Endodermal cell (in vitro differentiated cells): Measurements from ENCODE around the gene SYTL5. TPM values are rescaled to one million over a fixed set of nuclear protein-coding genes. Genes with fewer than 3 reads are reported as not detected.

ENCODE experiments used
- DNase-seq: peaks from one replicate; pipeline ENCODE4 v3.0.0-alpha.2; 2017
- H3K27ac ChIP-seq: 2 replicates; pipeline ENCODE4 v1.5.1; 2013; ENCODE audit warnings: mild to moderate bottlenecking, low read depth, low read length, moderate library complexity
- H3K27me3 ChIP-seq: 2 replicates; pipeline ENCODE4 v1.6.1; 2013; ENCODE audit warnings: mild to moderate bottlenecking, low read length, moderate library complexity; ENCODE audit not compliant: insufficient read depth, control insufficient read depth, poor library complexity, severe bottlenecking
- H3K36me3 ChIP-seq: 2 replicates; pipeline ENCODE4 v1.7.0; 2013; ENCODE audit warnings: mild to moderate bottlenecking, low read length, moderate library complexity; ENCODE audit not compliant: control insufficient read depth, insufficient read depth
- H3K4me1 ChIP-seq: one replicate; pipeline ENCODE4 v1.7.0; 2013; ENCODE audit warnings: low read length; ENCODE audit not compliant: control insufficient read depth, insufficient read depth
- H3K4me3 ChIP-seq: 2 replicates; pipeline ENCODE4 v1.5.1; 2013; ENCODE audit warnings: mild to moderate bottlenecking, low read length, moderate library complexity
- H3K9ac ChIP-seq: 2 replicates; pipeline ENCODE4 v1.6.1; 2013; ENCODE audit warnings: mild to moderate bottlenecking, low read length, moderate library complexity; ENCODE audit not compliant: poor library complexity, severe bottlenecking; ENCODE audit errors: extremely low read depth
- H3K9me3 ChIP-seq: 2 replicates; pipeline ENCODE4 v1.6.1; 2013; ENCODE audit warnings: mild to moderate bottlenecking, low read length, moderate library complexity; ENCODE audit not compliant: control insufficient read depth
- H3K27ac Mint-ChIP-seq: 2 replicates; pipeline ENCODE4 v1.8.0; 2020; ENCODE audit warnings: mixed read lengths
- H3K27me3 Mint-ChIP-seq: 2 replicates; pipeline ENCODE4 v1.8.0; 2021; ENCODE audit warnings: mild to moderate bottlenecking, mixed read lengths; ENCODE audit not compliant: insufficient read depth
- H3K36me3 Mint-ChIP-seq: 2 replicates; pipeline ENCODE4 v1.8.0; 2020; ENCODE audit warnings: low read depth, mixed read lengths
- H3K4me1 Mint-ChIP-seq: 2 replicates; pipeline ENCODE4 v1.8.0; 2020; ENCODE audit warnings: mixed read lengths
- H3K4me3 Mint-ChIP-seq: 2 replicates; pipeline ENCODE4 v1.8.0; 2020; ENCODE audit warnings: mild to moderate bottlenecking, moderate library complexity, mixed read lengths
- H3K9me3 Mint-ChIP-seq: 2 replicates; pipeline ENCODE4 v1.8.0; 2020; ENCODE audit warnings: mild to moderate bottlenecking, mixed read lengths
- CTCF ChIP-seq: fragments of 200-600 bp; sonication (generic); conservative IDR thresholded peaks from 2 replicates; pipeline ENCODE4 v1.5.0; 2021; ENCODE audit warnings: antibody characterized with exemption, mild to moderate bottlenecking
- WGBS, 2 experiments: methylation state at CpG; one replicate each; pipeline versions ENCODE4 v1.1.5 to v1.1.7; 2013; ENCODE audit warnings: missing lambda C conversion rate in 2 of 2, mixed read lengths in 1 of 2; ENCODE audit not compliant: insufficient coverage in 1 of 2, insufficient read length in 1 of 2; 5-methylcytosine and 5-hydroxymethylcytosine counted together
- total RNA-seq, 2 donors: library from RNA; stranded (reverse); fragmentation: NEBNext Ultra II Directional in 1 of 2; extraction: Animal tissue kit (Norgen Biotek cat#: 25700) in 1 of 2; gene quantifications; 2 replicates in 1 of 2; 3 replicates in 1 of 2; pipeline ENCODE4 v1.2.1, GENCODE V29; 2021

SYTL5 gene
- total RNA-seq, 2 donors from 2014 or later: 8.1 to 8.6 TPM

DNA sequence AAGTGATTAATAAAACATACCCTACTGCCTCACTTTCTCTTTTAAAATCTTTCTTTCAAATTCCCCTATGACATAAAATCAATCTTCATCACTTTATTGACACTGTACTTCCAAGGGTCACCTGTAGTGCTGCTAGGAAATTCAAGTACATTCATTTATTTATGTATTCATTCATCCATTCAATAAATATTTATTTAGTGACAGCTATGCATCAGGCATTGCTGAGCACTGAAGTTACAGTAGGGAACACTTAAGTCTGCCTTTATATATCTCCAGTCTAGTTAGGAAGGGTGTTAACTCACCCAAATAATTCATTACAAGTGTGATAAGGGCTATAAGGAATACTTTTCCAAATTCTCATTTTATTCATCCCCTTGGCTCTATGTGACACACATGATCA is 2.3 kb downstream of the SYTL5 start:
- H3K4me3 ChIP-seq: no peak overlapping the region
- H3K27me3 ChIP-seq: no peaks in the 10 kb centered on the region
- Mint-ChIP-seq H3K27ac (no peak overlapping the region), H3K4me3 (no peak overlapping the region), H3K27me3 (peaks cover 4% of the 10 kb centered on the region), H3K9me3 (peaks cover 31% of the 10 kb centered on the region), H3K4me1 (no peaks in the 10 kb centered on the region), H3K36me3 (no peaks in the 10 kb centered on the region)
- no peak overlapping the region for H3K9ac ChIP-seq
- no peak for DNase-seq
- H3K9me3 ChIP-seq: no peaks in the 10 kb centered on the region
- H3K4me1 ChIP-seq: no peaks in the 10 kb centered on the region
- no peaks in the 10 kb centered on the region for H3K36me3 ChIP-seq
- TF ChIP-seq CTCF: no peak
- no peak overlapping the region for H3K27ac ChIP-seq

DNA sequence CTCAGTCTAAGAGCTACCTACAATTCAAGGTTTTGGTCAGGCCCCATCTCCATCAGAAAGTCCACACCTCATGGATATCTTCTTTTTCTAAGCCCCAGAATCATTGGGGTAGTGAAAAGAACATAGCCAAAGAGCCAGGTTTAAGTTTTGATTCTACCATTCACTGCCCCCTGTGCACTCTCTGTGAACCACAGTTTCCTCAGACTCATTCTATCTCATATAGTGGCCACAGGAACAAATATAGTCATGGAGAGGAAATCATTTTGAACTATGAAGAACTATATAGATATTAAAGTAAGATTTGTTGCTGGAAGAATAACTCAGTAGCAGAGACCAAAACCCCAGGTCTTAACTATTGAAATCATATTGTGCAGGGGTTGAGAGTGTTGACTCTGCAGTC is 3.3 kb downstream of the SYTL5 start:
- TF ChIP-seq CTCF: no peak
- no peak for DNase-seq
- Histone ChIP-seq H3K9me3 (no peaks in the 10 kb centered on the region), H3K27me3 (no peaks in the 10 kb centered on the region), H3K4me3 (no peak overlapping the region), H3K4me1 (no peaks in the 10 kb centered on the region), H3K27ac (no peak overlapping the region), H3K9ac (no peak overlapping the region), H3K36me3 (no peaks in the 10 kb centered on the region)
- Mint-ChIP-seq H3K9me3 (peaks cover 27% of the 10 kb centered on the region), H3K27me3 (peaks cover 4% of the 10 kb centered on the region), H3K36me3 (no peaks in the 10 kb centered on the region), H3K27ac (no peak overlapping the region), H3K4me3 (no peak overlapping the region), H3K4me1 (no peaks in the 10 kb centered on the region)

DNA sequence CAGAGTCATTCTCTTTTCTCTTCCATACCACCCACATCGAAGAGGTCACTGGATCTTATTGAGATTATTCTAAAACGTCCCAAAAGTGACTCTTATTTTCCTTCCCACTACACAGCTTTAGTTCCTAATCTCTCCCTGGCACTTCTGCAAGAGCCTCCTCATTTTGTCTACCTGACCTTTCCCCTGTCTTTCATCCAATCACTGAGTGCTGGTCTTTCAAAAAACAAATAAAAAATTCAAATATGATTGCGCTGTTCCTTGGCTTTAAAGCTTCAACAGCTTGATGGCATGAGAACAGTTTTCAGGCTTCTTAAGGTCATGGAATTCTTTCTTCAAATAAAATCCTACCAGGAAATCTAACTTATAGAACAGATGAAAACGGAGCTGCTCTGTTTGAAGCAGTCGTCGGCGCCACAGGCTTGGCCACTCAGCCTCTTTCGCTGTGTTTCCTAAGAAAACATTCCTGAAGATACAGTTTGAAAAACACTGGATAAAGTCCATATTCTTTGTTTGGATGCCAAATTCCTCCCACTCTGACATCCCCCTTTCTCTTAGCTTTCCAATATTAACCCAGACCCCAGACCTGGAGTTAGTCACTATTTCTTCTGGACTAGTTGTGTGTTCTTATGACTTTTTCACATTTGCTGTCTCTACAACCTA is 12.5 kb downstream of the SYTL5 start:
- H3K4me1 ChIP-seq: no peaks in the 10 kb centered on the region
- Mint-ChIP-seq H3K4me1 (peaks cover 1% of the 10 kb centered on the region), H3K27ac (no peak overlapping the region), H3K9me3 (peaks cover 58% of the 10 kb centered on the region), H3K4me3 (no peak overlapping the region), H3K36me3 (no peaks in the 10 kb centered on the region), H3K27me3 (peaks cover 3% of the 10 kb centered on the region)
- TF ChIP-seq CTCF: no peak
- no peak overlapping the region for H3K4me3 ChIP-seq
- WGBS, 2 experiments: 91% methylated on average over 8 of the region's 8 CpGs; no CpG with 5 or more reads in 1 of the 2 experiments
- no peaks in the 10 kb centered on the region for H3K27me3 ChIP-seq
- no peak overlapping the region for H3K9ac ChIP-seq
- no peak for DNase-seq
- no peaks in the 10 kb centered on the region for H3K36me3 ChIP-seq
- H3K9me3 ChIP-seq: peaks cover 32% of the 10 kb centered on the region
- H3K27ac ChIP-seq: no peak overlapping the region
